ACHN (cell line): ENCODE measurements around the gene TMEM129.
A peak's percentile ranks its signal among the peaks of the same experiment; 100 is the strongest.

Experiments
- DNase-seq: peaks from one replicate; pipeline ENCODE4 v3.0.0-alpha.2; 2015
- in situ Hi-C: cut with HindIII; loops from 2 replicates; pipeline ENCODE4 v1.10.0; 2017; ENCODE audit warnings: low sequenced_read_pairs, low pct_ligation_motif_present, low pct_unique_long_range_greater_than_20kb

Gene TMEM129

GRCh38 chr4:1721003-1721665 lies at the start of gene TMEM129, which contains the start of gene TACC3:
TMEM129 (minus strand) TSS chr4:1721323; CDS start chr4:1720837, 486 bp downstream.
TACC3 (plus strand) TSS chr4:1721521; CDS start chr4:1723422, 1,901 bp downstream.
- DNase-seq, result peak; percentile 85

DNA sequence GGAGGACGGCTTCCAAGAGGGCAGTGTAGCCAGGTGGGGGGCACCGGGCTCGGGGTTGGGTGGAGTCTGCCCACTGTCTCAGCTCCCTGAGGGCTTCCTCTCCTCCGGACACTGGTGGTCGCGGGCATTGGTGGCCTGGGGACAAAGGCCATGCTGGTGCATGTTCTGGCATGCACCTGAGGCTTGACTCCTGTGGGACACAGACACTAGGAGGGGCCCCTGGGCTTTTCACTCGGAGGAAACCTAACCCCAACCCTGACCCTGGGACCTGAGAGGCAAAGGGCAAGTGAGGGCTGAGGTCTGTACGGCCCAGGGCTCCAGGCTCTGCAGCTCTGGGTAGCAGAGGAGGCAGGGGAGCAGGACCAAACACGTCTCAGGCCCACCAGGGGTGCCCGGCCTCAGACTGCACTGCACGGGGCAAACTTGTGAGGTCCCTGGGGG lies 49.7 kb upstream of the TMEM129 start:
- no peak for DNase-seq
- in situ Hi-C loops, result no loop called here

More at GRCh38 chr4:1721003-1721665, at the start of gene TMEM129, which contains the start of gene TACC3:
- in situ Hi-C loops, result no loop called here

DNA sequence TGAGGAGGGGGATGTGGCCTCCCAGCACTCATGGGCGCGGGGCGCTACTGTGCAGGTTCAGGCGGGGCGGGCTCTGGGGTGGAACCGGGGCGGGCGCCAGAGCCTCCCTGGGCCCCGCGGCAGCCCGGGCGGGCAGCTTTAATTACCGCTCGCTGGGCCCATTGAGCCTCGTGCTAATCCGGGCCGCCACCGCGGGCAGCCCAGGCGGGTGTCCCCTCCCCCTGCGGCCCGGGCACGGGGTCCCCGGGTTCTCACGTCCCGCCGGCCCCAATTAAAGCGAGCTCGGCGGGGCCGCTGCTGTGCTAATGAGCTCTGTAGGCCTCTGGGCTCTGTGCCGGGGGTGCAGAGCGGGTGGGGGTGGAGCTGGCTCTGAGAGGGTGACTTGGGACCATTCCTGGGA lies 49.1 kb upstream of the TMEM129 start:
- in situ Hi-C loops, result no loop called here
- no peak for DNase-seq

DNA sequence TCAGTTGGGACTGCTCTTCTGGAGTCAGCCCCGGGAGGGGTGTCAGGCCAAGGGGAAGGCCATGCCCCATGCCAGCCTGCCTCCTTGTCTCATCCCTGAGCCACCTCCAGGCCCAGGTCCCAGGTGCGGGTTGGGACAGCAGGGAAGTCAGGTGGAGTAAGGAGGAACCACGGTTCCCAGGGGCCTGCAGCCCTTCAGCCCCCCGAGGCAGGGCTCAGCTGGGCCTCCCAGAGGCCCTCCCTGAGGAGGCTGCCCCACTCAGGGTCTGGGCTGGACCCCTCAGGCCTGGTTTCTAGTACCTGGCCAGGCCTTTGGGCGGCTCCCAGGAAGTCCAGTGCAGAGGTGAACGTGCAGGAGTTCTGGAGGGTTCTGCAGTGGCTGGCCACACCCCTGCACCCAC lies 48.6 kb upstream of the TMEM129 start:
- in situ Hi-C loops, result no loop called here
- no peak for DNase-seq

GRCh38 chr4:1768367-1769034 lies 47.4 kb upstream of the TMEM129 start:
- in situ Hi-C loops, result no loop called here
- no peak for DNase-seq

DNA sequence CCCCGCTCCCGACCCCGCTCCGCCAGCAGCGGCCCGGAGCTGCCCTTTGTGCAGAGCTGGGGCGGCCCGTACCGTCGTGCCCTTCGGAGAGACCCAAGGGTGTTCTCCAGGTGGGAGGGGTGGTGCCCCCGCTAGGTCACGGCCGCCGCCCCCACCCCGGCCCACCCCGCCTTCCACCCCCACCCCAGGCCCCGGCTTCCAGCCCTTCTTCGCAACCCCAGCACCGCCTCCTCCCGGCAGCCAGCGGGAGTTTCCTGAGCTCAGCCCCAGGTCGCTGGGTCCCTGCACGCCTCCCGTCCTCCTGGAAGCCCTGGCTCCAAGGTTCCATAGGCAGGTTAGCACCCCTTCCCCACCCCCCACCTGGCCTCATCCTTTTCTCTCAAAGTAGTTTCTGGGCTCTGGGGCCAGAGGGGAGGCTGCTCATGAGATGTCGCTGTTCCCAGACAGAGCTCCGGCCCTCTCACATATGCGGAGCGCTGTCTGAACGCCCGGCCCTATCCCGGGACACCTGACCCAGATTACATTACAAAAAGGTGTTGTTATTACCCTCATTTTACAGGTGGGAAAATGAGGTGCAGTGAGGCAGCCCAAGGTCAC lies 46.7 kb upstream of the TMEM129 start:
- peak; percentile 47 for DNase-seq
- in situ Hi-C loops, result no loop called here

GRCh38 chr4:1767061-1767769 lies 46.1 kb upstream of the TMEM129 start:
- in situ Hi-C loops, result no loop called here
- peak; percentile 16 for DNase-seq

- in situ Hi-C loops, result no loop called here
- no peak for DNase-seq
These were observed 45.3 kb upstream of the TMEM129 start for GRCh38 chr4:1766106-1767060.

DNA sequence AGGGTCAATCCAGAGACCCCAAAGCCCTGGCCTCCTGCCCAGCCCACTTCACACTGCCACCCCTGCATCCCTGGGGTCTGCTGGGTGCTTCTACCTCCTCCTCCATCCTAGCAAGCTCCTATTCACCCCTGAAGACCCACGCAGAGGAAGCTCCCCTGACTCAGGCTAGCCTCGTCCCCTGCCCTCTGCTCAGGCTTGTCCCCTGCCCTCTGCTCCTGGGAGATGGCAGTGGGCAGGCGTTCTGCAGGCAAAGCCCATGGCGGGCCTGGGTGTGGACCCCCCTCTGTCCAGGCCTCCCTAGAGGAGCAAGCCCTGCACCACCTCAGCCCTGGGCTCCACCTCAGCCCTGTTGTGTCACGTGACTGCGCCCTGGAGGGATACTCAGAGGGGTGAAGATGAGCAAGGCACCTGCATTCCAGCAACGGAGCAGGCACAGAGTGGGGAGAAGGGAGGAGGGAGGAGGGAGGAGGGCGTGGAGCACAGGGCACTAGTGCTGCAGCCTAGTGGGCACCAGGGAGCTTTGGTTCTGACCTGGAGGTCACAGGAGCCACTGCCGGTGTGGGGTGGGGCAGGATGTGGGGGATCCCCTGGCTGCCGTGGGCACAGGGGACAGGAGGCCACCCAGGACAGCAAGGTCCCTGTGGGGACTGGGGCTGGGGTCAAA lies 44.4 kb upstream of the TMEM129 start:
- DNase-seq, result no peak
- in situ Hi-C loops, result no loop called here

DNA sequence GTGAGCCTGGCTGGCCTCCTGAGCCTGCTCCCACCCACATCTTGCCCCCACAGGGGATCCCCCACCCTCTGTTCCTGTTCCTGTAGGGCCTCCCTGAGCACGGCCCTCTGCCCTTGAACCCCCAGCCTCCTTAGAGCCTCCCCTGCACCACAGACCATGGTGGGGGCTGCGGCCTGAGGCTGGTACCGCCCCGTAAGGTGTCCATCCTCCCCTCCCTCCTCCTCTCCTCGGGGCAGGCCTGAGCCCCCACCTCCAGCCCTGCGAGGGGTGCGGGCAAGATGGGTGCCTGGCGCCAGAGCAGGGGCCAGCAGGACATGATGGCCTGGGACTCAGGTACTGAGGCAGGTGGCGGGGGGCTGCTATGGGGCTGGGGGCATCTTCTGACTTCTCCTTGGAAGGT lies 43.5 kb upstream of the TMEM129 start:
- DNase-seq, result no peak
- in situ Hi-C loops, result no loop called here

DNA sequence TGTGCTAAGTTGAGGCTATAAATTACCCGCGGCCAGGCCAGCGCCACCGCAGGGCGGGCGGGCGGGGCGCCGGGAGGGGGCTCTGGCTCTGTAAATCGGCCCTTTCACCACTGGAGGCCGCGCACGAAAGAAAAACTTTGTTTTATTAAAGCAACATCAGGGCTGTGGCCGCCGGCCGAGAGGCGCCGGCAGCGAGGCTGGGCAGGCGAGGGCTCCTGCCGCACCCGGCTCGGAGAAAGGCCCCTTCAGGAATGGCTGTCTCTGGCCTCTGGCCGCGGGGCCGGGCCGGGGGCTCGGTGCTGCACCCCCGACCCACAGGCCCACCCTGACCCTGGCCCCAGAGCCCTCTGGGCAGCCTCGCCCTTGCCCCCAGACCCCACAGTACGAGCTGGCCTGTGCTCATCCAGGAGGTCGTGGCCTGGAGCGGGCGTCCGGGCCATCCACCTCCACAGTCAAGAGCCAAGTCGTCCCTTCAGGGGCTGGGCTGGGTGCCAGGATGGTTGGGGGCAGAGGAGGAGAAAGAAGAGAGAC lies 42.5 kb upstream of the TMEM129 start:
- DNase-seq, result no peak
- in situ Hi-C loops, result no loop called here

- in situ Hi-C loops, result no loop called here
- DNase-seq, result no peak
These were observed 42.0 kb upstream of the TMEM129 start for GRCh38 chr4:1763070-1763549.

DNA sequence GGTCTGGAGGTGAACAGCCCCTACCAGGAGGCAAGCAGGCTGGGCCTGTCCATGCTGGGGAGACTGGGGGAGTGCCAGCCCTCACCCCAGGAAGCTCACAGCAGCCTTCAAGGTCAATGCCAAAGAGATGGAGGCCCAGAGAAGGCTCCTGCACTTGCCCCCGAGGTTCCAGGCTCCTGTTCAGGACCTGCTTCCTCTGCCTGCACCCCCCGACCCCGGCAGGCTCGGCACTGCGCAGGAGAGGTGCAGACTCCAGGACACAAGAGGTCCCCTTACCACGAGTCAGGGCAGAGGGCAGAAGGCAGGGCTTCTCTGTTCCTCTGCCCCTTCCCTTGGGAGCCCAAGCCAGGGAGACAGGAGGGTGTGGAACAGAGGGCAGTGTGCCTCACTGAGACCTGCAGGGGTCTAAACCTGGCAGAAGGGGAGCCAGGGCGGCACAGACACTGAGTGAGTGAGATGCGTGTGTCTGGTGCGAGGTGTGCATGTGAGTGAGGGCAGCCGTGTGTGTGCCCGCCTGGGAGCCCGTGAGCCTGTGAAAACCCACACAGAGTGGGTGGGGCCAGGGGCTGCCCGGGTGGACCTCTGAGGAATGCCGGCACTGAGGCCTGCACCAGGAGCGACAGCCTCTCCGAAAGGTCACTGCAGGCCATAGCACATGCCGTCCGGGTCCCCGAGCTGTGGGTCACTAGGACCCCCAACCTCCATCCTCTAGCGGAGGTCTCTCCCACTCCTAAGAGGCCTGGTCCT lies 41.3 kb upstream of the TMEM129 start:
- in situ Hi-C loops, result no loop called here
- DNase-seq, result no peak

- in situ Hi-C loops, result no loop called here
- DNase-seq, result no peak
These were observed 40.1 kb upstream of the TMEM129 start for GRCh38 chr4:1761130-1761689.

GRCh38 chr4:1760521-1761071 lies 39.5 kb upstream of the TMEM129 start:
- in situ Hi-C loops, result no loop called here
- no peak for DNase-seq

DNA sequence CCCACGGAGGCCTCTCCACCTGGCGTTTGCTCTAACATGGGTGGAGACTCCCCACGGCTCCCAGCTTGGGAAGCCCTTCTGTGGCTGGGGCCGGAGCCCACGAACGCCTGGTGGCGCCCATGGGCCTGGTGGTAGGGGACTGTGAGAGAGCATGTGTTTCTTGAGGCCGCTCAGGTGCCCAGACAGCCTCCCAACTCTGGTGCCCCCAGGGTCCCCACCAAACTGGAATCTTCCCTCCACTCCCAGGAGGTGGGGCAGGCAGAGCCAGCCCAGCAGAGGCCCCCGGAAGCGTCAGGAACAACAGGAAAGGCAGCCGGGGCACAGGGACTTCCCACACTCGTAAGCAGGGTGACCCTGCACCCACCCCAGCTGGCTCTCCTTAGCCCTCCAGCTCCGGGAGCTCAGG lies 38.7 kb upstream of the TMEM129 start:
- DNase-seq, result no peak
- in situ Hi-C loops, result no loop called here
